GM19099 (cell line): Measurements from ENCODE around the gene GTPBP4.

Experiments
- POLR2A ChIP-seq: IDR thresholded peaks from 3 replicates; pipeline ENCODE4 v1.6.1; 2011; ENCODE audit warnings: low read depth; ENCODE audit not compliant: insufficient read length; ENCODE audit errors: extremely low read depth

The GTPBP4 gene

GRCh38 chr10:987870-988666 is at the start of gene GTPBP4:
GTPBP4 (plus strand) TSS chr10:988434; CDS start chr10:988480, 46 bp downstream.
- peak; percentile 79 for TF ChIP-seq POLR2A

GRCh38 chr10:938941-939678 is 49.1 kb upstream of the GTPBP4 start:
- TF ChIP-seq POLR2A, result no peak

GRCh38 chr10:943334-944033 is 44.8 kb upstream of the GTPBP4 start:
- TF ChIP-seq POLR2A, result no peak

DNA sequence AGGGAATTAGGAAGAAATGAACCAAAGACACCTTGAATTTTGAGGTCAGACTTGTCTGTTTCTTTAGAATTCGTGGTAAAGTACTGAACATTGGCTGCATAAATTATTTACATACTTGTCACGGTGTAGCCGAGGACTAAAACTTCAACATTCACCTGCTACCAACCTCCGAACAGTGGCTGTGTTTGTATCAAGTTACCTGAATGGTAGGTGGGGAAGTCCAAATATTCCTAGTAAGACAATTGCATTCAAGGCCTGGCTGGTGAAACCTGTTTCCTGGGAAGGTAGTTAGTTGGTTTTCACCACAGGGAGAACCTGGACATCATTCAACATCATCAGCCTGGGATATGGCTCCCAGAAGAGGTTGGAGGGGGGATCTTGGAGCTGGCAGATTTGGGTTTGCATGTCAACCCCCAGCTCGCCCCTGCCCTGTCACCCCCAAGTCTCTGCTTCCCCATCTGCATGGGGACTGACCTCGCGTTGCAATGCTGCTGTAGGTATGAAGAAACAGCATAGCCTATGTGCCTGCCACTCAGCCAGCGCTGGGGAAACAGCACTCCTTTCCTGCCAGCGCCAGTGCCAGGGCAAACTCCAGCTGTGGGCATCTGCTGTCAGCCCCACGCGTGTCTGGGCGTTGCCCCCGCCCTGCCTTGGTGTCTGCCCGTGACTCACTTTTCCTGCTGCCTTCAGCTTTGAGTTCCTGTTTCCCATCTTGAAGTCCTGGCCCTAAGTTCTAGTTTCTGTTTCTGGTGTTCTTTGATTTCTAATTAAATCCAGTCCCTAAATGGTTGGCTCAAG is 44.0 kb upstream of the GTPBP4 start:
- peak; percentile 39 for TF ChIP-seq POLR2A

- TF ChIP-seq POLR2A, result no peak
These were observed 42.5 kb upstream of the GTPBP4 start for GRCh38 chr10:945778-946177.

- TF ChIP-seq POLR2A, result no peak
These were observed 41.2 kb upstream of the GTPBP4 start for GRCh38 chr10:947051-947450.

GRCh38 chr10:947881-948280 is 40.4 kb upstream of the GTPBP4 start:
- TF ChIP-seq POLR2A, result no peak

GRCh38 chr10:948347-948746 is 39.9 kb upstream of the GTPBP4 start:
- no peak for TF ChIP-seq POLR2A

DNA sequence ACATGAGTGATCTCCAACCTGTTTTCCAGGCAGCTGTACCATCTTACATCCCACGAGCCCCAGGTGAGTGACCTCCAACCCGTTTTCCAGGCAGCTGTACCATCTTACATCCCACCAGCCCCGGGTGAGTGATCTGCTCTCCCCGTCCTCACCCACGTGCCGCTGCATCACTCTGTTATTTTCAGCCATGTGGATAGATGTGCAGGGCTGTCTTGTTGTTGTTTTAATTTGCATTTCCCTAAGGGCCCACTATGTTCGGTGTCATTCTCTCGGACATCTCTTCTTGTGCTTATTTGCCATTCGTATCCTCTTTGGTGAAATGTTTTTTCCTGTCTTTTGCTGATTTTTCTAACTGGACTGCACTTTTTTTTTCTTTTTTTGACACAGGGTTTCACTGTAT is 38.8 kb upstream of the GTPBP4 start:
- TF ChIP-seq POLR2A, result no peak

GRCh38 chr10:953836-954235 is 34.4 kb upstream of the GTPBP4 start:
- no peak for TF ChIP-seq POLR2A

DNA sequence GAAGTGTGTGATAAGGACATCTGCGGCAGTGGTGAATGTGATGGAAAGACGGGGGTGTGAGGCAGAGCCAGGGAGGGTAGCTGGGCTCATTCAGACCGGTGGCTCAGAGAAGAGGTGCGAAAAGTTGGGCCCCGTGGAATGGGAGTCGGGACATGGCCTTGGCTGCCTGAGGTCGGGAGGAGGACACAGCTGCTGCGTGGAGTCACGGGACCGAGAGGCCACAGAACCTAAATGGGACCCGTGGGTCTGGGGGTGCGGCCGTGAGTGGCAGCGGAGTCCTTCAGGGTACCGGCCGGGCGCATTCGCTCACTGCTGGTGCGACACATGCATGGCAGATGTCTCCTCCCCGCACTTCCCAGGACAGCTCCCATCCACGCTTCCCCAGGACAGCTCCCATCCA is 33.8 kb upstream of the GTPBP4 start:
- TF ChIP-seq POLR2A, result no peak

DNA sequence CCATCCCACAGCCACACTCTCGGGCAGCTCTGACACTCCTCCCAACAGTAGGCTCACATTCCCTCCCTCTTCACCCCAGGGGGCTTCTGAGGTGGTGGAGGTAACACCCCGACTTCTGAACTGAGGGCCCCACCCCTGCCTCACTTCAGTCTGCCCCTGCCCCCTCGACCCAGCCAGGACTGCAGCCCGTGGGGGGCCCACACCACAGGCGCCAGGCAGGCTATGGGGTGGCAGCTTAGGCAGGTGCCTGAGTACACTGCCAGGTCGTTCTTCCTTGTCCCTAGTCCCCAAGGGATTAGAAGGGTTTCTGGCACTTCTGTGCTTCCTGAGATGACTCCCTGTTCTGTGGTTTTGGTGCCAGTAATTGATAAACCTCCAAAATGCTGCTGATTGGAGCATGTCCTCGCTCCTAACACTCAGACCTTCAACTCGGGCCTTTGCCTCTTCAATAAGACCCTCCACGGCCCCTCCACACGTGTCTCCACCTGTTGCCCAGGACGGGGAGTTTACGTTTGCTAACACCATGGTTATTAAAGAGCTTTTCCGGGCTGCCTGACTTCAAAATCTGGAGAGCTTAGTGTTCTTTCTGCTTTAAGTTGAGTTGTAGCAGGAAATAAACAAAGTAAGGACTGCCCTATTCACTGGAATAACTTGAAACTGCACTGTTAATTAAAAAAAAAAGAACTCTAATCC is 33.0 kb upstream of the GTPBP4 start:
- no peak for TF ChIP-seq POLR2A

- TF ChIP-seq POLR2A, result no peak
These were observed 32.4 kb upstream of the GTPBP4 start for GRCh38 chr10:955820-956217.

DNA sequence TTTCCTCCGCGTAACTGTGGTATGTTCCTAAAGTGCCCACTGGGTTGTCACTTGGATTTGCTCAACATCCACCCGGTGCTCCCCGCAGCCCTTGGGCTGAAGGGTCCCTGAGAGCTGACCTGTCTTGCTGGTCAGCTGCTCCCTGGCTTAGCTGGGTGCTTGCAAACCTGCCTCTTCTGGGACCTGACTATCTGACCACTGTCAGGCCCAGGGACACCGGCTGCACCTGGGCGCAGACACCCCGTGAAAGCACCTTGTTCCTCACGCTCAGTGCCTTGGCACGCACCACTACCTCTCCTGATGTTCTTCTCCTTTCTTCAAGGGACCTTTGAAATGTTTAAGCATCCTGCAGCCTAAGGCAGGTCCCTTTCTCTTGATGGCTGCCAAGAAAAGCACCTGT is 30.1 kb upstream of the GTPBP4 start:
- TF ChIP-seq POLR2A, result no peak

DNA sequence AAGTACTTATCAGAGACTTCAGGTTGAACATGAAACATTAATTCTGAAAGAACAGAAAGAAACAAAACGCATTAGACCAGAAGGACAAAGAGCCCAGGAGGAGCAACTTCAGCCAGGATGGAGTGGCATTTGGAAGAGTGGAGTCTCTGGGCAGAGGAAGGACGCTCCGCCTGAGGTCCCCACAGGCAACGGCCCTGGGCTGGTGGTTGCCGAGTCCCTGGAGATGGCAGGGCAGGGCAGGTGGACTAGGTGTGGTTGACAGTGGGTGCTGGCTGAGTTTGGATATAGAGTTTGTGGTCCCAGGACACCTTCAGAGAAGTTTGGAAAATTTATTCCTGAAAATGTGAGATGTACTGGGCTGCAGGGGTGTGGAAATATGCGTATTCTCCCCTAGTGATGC is 29.4 kb upstream of the GTPBP4 start:
- TF ChIP-seq POLR2A, result no peak

GRCh38 chr10:962342-962741 is 25.9 kb upstream of the GTPBP4 start:
- TF ChIP-seq POLR2A, result no peak
